HG03159 (cell line): Measurements from ENCODE around the gene KIAA1328.

Experiments
- ATAC-seq: cut with Tn5 transposase; IDR thresholded peaks from one replicate; pipeline ENCODE4 v1.9.1; 2021; ENCODE audit warnings: mild to moderate bottlenecking, moderate library complexity; ENCODE audit not compliant: unreplicated experiment

KIAA1328 gene

DNA sequence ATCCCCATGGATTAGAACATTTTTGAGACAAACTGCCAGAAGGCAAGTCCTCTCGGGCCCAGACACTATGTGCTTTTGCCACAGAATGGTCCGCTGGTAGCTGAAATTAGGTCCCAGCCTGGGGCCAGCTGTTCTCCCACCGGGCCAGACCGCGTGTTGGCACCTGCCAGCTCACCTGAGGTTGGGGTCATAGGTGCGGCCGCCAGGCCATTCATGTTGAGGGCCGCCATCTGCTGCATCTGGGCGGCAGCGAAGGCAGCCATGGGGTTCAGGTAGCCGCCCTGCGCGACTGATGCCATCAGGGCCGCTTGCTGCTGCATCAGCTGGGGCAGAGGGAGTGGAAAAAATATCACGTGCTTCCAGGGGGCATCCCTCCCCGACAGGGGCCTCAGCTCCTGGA lies 443.9 kb downstream of the KIAA1328 start:
- no peak for ATAC-seq

DNA sequence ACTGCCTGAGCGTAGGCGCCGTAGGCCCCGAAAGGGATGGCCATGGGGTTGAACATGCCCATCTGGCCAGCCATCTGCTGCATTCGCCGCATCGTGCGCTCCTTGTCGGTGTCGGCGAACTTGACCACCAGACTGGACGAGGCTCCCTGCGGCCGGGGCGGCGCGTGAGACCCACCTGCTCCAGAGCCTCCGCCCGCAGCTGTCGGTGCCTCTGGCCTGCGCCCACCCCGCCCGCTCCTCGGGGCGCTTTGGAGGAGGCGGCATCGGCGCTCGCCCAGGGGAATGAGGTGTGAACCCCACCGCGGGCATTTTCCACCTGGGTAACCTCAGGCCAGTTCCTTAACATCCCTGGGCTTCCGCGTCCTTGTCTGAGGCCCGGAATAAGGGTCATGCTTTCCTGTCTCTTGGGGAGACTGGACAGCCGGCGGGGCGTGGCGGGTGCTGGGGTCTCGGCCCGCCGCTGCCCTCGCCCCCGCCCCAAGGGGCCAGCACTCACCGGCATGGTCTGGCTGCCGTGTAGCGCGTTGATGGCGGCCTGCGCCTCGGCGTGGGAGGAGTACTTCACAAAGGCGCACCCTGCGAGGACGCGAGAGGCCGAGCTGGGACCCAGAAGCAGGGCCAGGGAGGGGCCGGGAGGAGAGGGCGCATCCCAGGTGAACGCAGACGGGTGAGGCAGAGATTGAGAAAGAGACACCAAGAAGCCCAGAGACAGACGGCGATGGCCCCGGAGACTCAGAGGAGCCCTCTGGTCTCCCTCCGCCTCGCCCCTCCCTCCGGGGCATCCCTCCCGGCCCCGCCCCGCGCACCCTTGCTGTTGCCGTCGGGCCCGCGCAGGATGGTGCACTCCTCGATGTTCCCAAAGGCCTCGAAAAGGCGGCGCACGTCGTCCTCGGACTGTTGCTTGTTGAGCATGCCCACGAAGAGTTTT lies 445.6 kb downstream of the KIAA1328 start:
- ATAC-seq = no peak

DNA sequence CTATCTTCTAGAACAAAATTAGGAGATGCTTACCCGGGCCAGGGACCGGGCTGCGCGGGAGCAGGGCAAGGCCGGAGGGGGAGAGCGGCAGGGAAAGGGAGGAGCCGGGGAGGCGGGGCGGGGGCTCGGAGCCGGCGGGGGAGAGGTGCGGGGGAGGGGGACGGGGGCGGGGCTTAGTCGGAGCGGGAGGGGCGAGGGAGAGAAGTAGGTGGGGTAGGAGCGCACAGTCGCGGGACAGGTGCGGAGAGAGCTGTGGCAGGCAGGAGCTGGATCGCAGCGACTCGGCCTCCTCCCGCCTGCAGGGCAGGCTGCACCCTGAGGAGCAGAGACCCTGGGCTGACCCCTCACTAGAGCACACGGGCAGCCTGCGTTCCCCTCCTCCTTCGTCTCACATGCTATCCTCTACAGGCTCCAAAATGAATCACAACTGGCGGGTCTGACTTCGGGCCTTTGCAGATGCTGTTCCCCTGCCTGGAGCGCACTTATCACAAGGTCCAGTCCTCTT lies 446.4 kb downstream of the KIAA1328 start:
- ATAC-seq = no peak

- ATAC-seq = no peak
Measured at GRCh38 chr18:37276111-37276890, 447.4 kb downstream of the KIAA1328 start.

- ATAC-seq = no peak
Measured at GRCh38 chr18:37277804-37278203, 448.9 kb downstream of the KIAA1328 start.
